Activated CD8-positive, alpha-beta memory T cell treated with anti-CD3 and anti-CD28 coated beads, Interleukin-2, amount 50 U/mL, for 1 hour (primary cell): ENCODE results near the gene PFN1.

Experiments used
- DNase-seq: peaks from one replicate; pipeline ENCODE4 v3.0.0-alpha.2; 2020; ENCODE audit errors: extremely low read depth

PFN1 gene

GRCh38 chr17:4948166-4948930, at the start of gene PFN1:
TSS of gene PFN1 (minus strand) at chr17:4948530. CDS start at chr17:4948394, 136 bp downstream.
- DNase-seq, result peak; percentile 69

DNA sequence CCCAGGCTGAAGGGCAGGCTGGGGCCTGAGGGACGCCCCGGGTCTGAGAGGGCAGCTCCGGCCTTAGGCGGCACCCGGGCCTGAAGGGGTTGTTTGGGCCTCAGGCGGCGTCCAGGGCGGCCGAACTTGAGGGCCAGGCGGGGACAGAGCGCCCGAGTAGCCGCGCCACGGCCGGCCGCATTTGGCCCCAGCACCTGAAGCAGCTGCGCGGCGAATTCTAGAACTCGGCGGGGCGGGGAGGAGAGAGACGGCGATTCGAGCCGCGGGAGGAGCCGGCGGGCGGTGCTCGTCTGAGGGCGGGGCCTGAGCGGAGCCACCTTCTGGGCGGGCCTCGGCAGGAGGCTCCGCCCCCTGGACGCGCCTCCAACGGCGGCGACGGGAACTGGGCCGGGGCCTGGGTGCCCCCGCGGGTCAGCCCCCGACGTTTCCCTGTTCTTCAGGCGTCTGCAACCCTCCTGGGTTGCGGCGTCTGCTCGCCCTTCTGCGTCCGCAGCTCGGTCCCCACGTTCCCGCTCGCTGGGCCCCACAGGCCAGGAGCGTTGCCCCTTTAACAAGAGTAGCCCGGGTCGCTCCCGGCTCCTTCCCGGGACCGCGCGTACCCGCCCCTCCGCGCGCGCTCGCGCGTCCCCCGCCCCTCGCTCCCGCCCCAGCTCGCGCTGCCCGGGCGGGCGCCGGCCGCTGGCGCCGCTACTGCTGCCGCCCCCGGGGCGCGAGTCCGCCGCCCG, 49.1 kb upstream of the PFN1 start, which contains the start of the genes INCA1 and KIF1C:
Gene INCA1, minus strand, starts transcription at position 221 of the 725 bp plus-strand sequence. CDS start 3,085 bp downstream, outside the sequence.
Gene KIF1C, plus strand, starts transcription at position 649 of the 725 bp plus-strand sequence. CDS start 2,297 bp downstream, outside the sequence.
- peak; percentile 64 for DNase-seq

- DNase-seq, result no peak
Observed at GRCh38 chr17:4994081-4994595, 45.8 kb upstream of the PFN1 start.

DNA sequence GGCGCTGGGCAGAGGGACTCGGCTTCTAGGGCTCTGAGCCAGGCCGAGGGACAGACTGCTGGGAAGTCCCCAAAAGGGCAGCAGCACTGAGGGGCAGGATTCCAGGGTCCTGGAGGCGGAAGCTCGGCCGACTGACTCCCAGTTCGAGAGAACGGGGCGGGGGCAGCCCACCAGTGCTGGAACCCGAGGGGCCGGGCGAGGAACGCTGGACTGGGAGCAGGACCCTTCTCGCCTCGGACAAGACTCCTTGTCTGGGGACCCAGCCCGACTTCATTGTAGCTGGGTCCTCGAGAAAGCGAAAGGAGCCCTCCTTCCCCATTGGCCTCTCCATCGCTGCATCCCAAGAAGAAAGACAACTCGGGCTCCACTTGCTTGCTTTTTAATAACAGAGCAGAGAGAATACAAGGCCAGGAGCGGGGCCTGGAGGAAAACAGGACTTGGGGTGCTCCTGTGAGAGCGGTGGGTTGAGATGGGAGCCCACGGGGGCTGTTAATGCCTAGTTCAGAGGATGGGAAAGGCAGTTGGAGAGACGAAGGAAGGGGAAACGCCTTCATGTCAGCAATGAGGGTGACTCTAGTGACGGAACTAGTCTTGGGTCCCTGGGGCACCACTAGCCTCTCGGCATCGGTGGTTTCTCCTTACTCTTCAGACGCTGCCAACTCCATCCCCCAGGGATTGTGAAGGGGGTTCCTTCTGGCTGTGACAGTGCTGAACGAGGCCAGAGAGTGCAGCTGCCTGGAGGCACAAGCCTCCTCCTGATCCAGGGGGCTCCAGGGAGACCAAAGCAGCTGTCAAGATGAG, 39.6 kb upstream of the PFN1 start:
- DNase-seq, result no peak

DNA sequence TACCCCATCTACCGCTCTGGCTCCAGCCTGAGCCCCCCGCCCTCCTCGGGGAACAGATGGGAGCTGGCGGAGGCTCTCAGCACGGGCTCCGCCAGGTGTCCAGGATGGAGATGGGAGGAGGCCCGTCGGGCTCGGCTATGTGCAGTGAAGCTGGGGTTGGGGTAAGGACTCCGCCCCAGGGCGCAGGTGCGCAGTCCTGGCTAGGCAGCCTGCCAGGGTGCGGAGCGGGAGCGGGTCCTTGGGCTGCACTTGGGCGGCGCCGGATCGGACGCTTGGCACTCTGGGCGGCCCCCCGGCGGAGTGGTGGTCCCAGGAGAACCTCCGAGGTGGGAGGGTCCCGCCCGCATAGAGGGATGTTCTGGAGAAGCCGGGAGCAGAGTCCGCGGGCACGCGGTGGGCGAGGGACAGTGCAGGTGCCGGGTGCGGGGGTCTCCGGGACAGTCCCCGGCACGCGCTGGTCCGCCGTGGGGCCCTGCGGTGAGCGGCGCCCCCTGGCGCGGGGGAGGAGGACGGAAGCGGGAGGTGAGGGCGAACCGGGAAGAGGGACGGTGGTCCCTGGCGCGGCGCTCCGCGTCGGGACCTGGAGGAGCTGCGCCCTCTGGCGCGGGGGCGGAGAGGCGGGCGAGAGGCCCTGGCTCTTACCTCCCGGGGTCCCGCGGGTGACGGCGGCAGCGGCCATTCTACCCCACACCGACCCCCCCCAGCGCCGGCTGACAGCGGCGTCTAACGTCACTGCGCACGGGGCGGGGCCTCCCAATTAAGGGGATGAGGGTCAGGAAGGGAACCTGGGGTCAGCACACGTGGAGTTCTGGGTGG, 38.8 kb upstream of the PFN1 start, which contains the start of gene CAMTA2:
Gene CAMTA2, minus strand, starts transcription at position 725 of the 816 bp plus-strand sequence. CDS start 1,453 bp downstream, outside the sequence.
- peak; percentile 64 for DNase-seq

- no peak for DNase-seq
Observed at GRCh38 chr17:4986403-4986802, 38.1 kb upstream of the PFN1 start.

GRCh38 chr17:4982305-4982704, 34.0 kb upstream of the PFN1 start:
- DNase-seq, result no peak

DNA sequence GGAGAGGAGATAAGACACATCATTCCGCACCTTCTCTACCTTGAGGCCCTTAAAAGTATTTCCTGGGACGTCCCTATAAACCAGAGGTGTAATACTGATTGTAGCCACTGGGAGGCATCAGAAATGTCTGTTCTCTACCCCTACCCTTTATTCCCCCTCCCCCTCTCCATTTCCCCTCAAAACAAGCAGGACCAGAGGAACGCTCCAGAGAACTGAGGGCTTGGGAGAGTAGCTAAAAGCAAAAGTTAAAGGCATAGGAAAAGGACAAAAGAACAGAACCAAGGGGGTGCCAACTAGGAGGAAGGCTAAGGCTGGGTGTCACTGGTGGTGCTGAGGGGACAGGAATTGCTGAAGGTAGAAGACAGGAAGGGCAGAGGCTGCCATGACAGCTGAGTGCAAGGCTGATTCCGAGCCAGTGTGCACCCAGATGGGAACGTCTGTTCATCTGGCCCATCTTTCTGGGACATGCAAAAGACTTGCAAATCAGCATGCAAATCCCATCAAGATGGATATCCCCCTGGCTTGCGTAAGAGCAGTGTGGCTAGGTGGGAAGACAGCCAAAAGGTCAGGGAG, 32.4 kb upstream of the PFN1 start:
- no peak for DNase-seq

- no peak for DNase-seq
Observed at GRCh38 chr17:4978726-4979125, 30.4 kb upstream of the PFN1 start.

- no peak for DNase-seq
Observed at GRCh38 chr17:4974115-4974670, 25.9 kb upstream of the PFN1 start.

DNA sequence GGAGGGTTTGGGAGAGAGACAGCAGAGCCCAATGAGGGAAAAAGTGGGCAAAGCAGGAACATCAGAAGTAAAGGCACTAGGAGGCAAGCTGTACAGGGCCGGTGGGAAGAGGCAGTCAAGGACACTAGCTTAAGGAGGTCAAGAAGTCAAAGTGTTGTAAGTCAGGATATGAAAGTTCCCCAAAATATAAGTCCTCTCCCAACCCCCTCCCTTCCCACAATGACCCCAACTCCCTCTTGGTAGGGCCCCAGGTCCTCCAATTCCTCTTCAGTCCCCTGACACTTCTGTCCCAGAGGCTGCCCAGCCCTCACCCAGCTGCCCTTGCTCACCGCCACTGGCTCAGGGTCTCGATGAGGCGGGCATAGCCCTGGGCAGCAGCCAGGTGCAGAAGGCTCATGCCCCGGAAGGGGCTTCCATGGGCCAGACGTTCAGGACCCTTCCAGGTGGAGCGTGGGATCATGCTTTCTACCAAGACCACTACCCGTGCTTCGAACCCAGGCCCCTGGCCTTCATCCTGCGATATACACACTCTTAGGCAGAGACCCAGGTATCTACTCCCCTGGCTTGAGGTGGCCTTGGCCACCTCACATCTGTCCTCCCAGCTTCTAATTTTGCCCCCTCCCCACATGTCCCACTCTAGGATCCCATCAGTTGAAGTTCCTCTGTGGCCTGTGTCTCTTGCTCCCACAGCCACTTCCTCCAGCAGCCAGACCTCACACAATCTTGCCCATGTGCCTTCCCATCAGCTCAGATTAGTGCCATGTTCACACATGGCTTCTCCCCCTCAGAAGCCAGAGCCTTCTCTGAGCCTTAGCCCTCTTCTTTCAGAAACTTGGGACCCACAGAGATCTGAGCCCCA, 25.2 kb upstream of the PFN1 start:
- DNase-seq, result no peak

GRCh38 chr17:4972752-4973151, 24.4 kb upstream of the PFN1 start:
- DNase-seq, result no peak

- DNase-seq, result no peak
Observed at GRCh38 chr17:4972322-4972721, 24.0 kb upstream of the PFN1 start.

DNA sequence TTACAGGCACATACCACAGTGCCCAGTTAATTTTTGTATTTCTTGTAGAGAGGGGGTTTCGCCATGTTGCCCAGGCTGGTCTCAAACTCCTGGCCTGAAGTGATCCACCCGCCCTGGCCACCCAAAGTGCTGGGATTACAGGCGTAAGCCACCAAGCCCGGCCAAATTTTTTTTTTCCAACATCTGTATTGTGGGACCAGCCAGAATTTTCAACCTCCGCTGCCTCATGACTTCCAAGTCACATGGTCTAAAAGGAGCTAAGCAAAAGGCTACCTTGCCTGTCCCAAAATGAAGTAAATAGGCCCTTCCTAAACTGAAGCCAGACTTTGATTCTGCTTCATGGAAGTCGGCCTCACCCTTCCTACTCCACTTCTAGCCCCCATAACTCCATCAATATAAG, 23.5 kb upstream of the PFN1 start:
- DNase-seq, result no peak

DNA sequence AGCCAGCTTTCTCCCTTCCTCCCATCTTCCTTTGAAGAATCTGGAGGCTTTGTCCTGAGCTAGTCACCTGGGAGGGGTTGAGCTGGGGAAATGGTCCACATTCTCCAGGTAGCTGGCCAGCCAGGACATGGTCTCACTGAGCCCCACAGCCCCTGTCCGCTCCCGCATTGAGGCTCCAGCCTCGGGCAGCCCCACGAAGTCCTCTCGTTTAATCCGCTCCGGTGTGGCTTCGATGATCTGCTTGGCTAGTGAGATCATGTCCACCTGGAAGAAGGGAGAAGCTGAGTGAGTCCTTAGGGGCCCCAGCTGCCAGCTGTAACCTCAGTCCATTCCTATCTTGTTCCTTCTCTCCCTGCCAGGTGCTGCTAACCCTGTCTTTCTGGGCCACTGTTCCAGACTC, 21.9 kb upstream of the PFN1 start:
- no peak for DNase-seq

GRCh38 chr17:4969551-4970173, 21.3 kb upstream of the PFN1 start:
- no peak for DNase-seq

GRCh38 chr17:4969047-4969550, 20.8 kb upstream of the PFN1 start:
- no peak for DNase-seq

GRCh38 chr17:4968486-4969046, 20.2 kb upstream of the PFN1 start:
- no peak for DNase-seq
